Body of pancreas (tissue), 4 donors: ENCODE measurements around the gene GAREM1.

Experiments used
- POLR2A ChIP-seq, 3 donors: fragments of 450-650 bp; IDR thresholded peaks; one replicate each; pipeline ENCODE4 v1.6.1; 2016; ENCODE audit warnings: antibody characterized with exemption in 3 of 3, mild to moderate bottlenecking in 2 of 3
- TF ChIP-seq, protein P1 (sequence below), 7 experiments: fragments of 450-650 bp in 4 of 7; fragments of 200-600 bp in 3 of 7; sonication (generic) in 3 of 7; IDR thresholded peaks; one replicate each; pipeline ENCODE4 v1.5.1; 2016 to 2019; ENCODE audit warnings: antibody characterized with exemption in 7 of 7

- TF ChIP-seq, protein P1, sequence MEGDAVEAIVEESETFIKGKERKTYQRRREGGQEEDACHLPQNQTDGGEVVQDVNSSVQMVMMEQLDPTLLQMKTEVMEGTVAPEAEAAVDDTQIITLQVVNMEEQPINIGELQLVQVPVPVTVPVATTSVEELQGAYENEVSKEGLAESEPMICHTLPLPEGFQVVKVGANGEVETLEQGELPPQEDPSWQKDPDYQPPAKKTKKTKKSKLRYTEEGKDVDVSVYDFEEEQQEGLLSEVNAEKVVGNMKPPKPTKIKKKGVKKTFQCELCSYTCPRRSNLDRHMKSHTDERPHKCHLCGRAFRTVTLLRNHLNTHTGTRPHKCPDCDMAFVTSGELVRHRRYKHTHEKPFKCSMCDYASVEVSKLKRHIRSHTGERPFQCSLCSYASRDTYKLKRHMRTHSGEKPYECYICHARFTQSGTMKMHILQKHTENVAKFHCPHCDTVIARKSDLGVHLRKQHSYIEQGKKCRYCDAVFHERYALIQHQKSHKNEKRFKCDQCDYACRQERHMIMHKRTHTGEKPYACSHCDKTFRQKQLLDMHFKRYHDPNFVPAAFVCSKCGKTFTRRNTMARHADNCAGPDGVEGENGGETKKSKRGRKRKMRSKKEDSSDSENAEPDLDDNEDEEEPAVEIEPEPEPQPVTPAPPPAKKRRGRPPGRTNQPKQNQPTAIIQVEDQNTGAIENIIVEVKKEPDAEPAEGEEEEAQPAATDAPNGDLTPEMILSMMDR (IDR thresholded peaks at IDR 0.05) = no peak
- no peak for TF ChIP-seq POLR2A (IDR thresholded peaks at IDR 0.05)
Measured at GRCh38 chr18:32455361-32455760, 15.3 kb downstream of the GAREM1 start.
